Measurements from ENCODE around the gene SAMD8.

GRCh38 chr10:75067272-75067671, 44.2 kb upstream of the SAMD8 start:
- TF ChIP-seq CTCF (IDR thresholded peaks at IDR 0.05; ENCODE audit: poor library complexity) (no peak), EZH2 (IDR thresholded peaks at IDR 0.05; ENCODE audit: borderline replicate concordance) (no peak)
